Colon (tissue), 2 donors: ENCODE measurements around the gene SLC6A11.

Source experiments
- FAIRE-seq: peaks from 2 replicates; lab custom pipeline; 2012; peaks lifted over from hg19 to GRCh38; lab: Jason Lieb, UNC
- donor health status: control.
- donor health status: control.

SLC6A11 gene

GRCh38 chr3:10841100-10841499 lies 25.1 kb downstream of the SLC6A11 start:
- FAIRE-seq: no peak

GRCh38 chr3:10843378-10843777 lies 27.4 kb downstream of the SLC6A11 start:
- no peak for FAIRE-seq

GRCh38 chr3:10845001-10845761 lies 29.2 kb downstream of the SLC6A11 start:
- no peak for FAIRE-seq

GRCh38 chr3:10845839-10846656 lies 30.0 kb downstream of the SLC6A11 start:
- FAIRE-seq: no peak

GRCh38 chr3:10846657-10846975 lies 30.6 kb downstream of the SLC6A11 start:
- no peak for FAIRE-seq

GRCh38 chr3:10848261-10848660 lies 32.2 kb downstream of the SLC6A11 start:
- no peak for FAIRE-seq

GRCh38 chr3:10852066-10852808 lies 36.2 kb downstream of the SLC6A11 start:
- no peak for FAIRE-seq

- no peak for FAIRE-seq
Observed at GRCh38 chr3:10855083-10855870, 39.2 kb downstream of the SLC6A11 start.

GRCh38 chr3:10855871-10856662 lies 40.0 kb downstream of the SLC6A11 start:
- no peak for FAIRE-seq

GRCh38 chr3:10857235-10857634 lies 41.2 kb downstream of the SLC6A11 start:
- no peak for FAIRE-seq

- no peak for FAIRE-seq
Observed at GRCh38 chr3:10858091-10858490, 42.1 kb downstream of the SLC6A11 start.

- no peak for FAIRE-seq
Observed at GRCh38 chr3:10867384-10867783, 51.4 kb downstream of the SLC6A11 start.

GRCh38 chr3:10869460-10869859 lies 53.4 kb downstream of the SLC6A11 start:
- no peak for FAIRE-seq

- no peak for FAIRE-seq
Observed at GRCh38 chr3:10870296-10870695, 54.3 kb downstream of the SLC6A11 start.

GRCh38 chr3:10873415-10873814 lies 57.4 kb downstream of the SLC6A11 start:
- no peak for FAIRE-seq

GRCh38 chr3:10875914-10876313 lies 59.9 kb downstream of the SLC6A11 start:
- no peak for FAIRE-seq

GRCh38 chr3:10876661-10877060 lies 60.6 kb downstream of the SLC6A11 start:
- no peak for FAIRE-seq

- FAIRE-seq: no peak
Observed at GRCh38 chr3:10882851-10883250, 66.8 kb downstream of the SLC6A11 start.

- FAIRE-seq: no peak
Observed at GRCh38 chr3:10883478-10884234, 67.6 kb downstream of the SLC6A11 start.

GRCh38 chr3:10887015-10887414 lies 71.0 kb downstream of the SLC6A11 start:
- FAIRE-seq: no peak
